Subcutaneous abdominal adipose tissue (tissue), 5 donors: ENCODE results near the gene MTHFS.
A peak's percentile ranks its signal among the peaks of the same experiment; 100 is the strongest.

Experiments
- H3K27ac ChIP-seq: one replicate; pipeline ENCODE4 v1.7.0; 2013; ENCODE audit warnings: low read depth, mild to moderate bottlenecking, inconsistent platforms, low read length, moderate library complexity
- H3K27me3 ChIP-seq, 5 donors: one replicate each; pipeline ENCODE4 v1.7.0; 2013; ENCODE audit warnings: low read length in 5 of 5, inconsistent platforms in 1 of 5; ENCODE audit not compliant: control insufficient read depth in 5 of 5, insufficient read depth in 4 of 5
- H3K36me3 ChIP-seq, 5 donors: one replicate each; pipeline ENCODE4 v1.7.0; 2013; ENCODE audit warnings: low read length in 5 of 5; ENCODE audit not compliant: control insufficient read depth in 5 of 5, insufficient read depth in 5 of 5
- H3K4me1 ChIP-seq, 5 donors: one replicate each; pipeline ENCODE4 v1.7.0; 2013; ENCODE audit warnings: low read length in 5 of 5, mild to moderate bottlenecking in 3 of 5, moderate library complexity in 1 of 5; ENCODE audit not compliant: control insufficient read depth in 5 of 5, insufficient read depth in 5 of 5
- H3K4me3 ChIP-seq, 5 donors: one replicate each; pipeline ENCODE4 v1.7.0; 2013; ENCODE audit warnings: low read length in 5 of 5, low read depth in 1 of 5
- H3K9ac ChIP-seq, 5 donors: one replicate each; pipeline ENCODE4 v1.7.0; 2013; ENCODE audit warnings: low read length in 5 of 5, mild to moderate bottlenecking in 4 of 5, moderate library complexity in 3 of 5
- H3K9me3 ChIP-seq, 5 donors: one replicate each; pipeline ENCODE4 v1.7.0; 2013; ENCODE audit warnings: low read length in 5 of 5; ENCODE audit not compliant: control insufficient read depth in 5 of 5
- donor health status: healthy.
- donor health status: healthy.
- donor health status: healthy.
- donor health status: healthy.
- donor health status: healthy.

The MTHFS gene

DNA sequence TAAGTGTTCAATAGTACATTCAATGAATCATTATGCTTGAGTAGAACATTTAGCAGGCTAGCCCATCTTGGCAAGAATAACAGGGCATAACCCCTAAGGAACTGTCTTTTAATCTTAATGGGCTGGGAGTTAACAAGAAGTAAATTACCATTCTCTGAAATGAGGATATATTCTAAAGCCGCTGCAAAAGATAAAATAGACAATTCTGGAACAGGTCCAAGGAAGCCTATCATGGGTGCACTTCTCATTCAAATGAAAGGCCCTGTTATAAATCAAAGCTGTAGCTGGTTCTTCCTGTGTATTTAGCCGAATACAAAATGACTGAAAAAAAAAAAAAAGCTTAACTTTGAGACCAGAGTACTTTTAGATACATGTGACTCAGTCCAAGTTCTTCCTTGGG, 15.6 kb downstream of the MTHFS start:
- H3K4me1 ChIP-seq, result peaks cover 0 to 4% (median 0%) of the 10 kb centered on the region in 5 donors
- peaks cover 29 to 55% (median 40%) of the 10 kb centered on the region in 5 donors for H3K36me3 ChIP-seq
- no peak overlapping the region for H3K27ac ChIP-seq

DNA sequence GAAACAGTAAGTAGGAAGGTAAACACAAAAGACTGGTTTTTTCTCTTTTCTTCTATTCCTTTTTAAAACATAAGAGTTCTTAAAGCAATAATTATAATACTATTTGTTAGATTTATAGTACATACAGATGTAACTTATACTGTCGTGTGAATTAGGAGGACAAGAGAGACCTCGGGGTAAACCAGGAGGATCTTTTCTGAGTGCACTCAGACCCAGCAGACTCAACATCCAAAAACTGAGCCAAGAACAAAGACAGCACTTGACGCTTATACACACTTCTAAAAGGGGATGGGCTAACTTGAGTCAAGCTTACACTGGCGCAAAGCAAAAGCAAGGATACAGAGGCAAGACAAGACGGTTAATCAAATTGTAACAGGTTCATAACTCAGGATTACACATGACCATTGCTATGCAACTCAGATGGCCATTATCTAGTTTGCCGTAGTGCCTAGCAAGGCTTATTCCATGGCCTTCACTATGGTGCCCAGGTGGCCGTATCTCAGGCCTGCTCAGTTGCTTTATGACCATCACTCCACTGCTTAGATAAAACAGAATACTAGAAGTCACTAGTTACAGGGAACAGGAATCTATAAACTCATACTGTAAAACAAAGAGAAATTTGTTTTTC, 18.6 kb downstream of the MTHFS start:
- peaks cover 15 to 38% (median 23%) of the 10 kb centered on the region in 5 donors for H3K9me3 ChIP-seq
- peaks cover 0 to 4% (median 0%) of the 10 kb centered on the region in 5 donors for H3K4me1 ChIP-seq
- H3K4me3 ChIP-seq, result peak overlapping the region in 1 of 5 donors; percentile 22
- peaks cover 20 to 34% (median 26%) of the 10 kb centered on the region in 5 donors for H3K36me3 ChIP-seq
- H3K27ac ChIP-seq, result no peak overlapping the region
- H3K9ac ChIP-seq, result no peak overlapping the region
- no peaks in the 10 kb centered on the region for H3K27me3 ChIP-seq

More for the DNA sequence above, 15.6 kb downstream of the MTHFS start:
- Histone ChIP-seq H3K9me3 (peaks cover 6 to 20% (median 13%) of the 10 kb centered on the region in 5 donors), H3K9ac (no peak overlapping the region), H3K4me3 (no peak overlapping the region), H3K27me3 (no peaks in the 10 kb centered on the region)

DNA sequence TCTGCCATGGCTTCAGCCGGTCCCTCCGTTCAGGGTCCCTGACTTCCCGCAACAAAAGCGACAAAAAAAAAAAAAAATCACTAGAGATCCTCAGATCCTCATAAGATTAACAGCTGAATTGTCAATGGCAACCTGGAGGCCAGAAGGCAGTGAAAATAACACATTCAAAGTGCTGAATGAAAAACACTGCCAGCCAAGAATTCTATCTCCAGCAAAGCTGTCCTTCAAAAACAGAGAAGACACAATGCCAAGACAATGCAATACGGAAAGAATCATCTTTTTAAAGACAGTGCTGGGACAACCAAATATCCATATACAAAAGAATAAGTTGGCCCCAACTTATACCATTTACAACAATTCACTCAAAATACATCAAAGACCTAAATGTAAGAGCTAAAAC, 21.6 kb downstream of the MTHFS start:
- Histone ChIP-seq H3K27ac (no peak overlapping the region), H3K9me3 (peaks cover 15 to 38% (median 23%) of the 10 kb centered on the region in 5 donors), H3K4me1 (no peaks in the 10 kb centered on the region), H3K27me3 (no peaks in the 10 kb centered on the region), H3K4me3 (no peak overlapping the region), H3K9ac (no peak overlapping the region), H3K36me3 (peaks cover 13 to 28% (median 22%) of the 10 kb centered on the region in 5 donors)

DNA sequence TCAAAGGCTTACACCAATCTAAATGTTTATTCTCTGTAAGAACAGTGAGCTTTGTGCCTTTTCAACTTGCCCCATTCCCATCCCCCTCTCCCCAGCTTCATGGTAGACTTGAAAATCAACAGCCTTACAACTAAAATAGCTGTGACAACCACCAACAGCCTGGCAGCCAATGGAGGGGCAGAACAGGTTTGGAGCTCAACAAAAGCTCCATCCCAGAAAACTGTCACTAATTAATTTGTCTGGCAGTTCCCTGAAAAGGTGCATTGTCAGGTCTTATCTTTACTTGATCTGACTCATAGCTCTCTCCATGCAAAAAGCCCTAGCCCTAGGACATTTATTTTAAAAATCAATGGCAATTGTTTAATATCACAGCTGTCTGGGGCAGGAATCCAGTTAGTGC, 22.6 kb downstream of the MTHFS start:
- Histone ChIP-seq H3K4me3 (no peak overlapping the region), H3K27me3 (no peaks in the 10 kb centered on the region)

DNA sequence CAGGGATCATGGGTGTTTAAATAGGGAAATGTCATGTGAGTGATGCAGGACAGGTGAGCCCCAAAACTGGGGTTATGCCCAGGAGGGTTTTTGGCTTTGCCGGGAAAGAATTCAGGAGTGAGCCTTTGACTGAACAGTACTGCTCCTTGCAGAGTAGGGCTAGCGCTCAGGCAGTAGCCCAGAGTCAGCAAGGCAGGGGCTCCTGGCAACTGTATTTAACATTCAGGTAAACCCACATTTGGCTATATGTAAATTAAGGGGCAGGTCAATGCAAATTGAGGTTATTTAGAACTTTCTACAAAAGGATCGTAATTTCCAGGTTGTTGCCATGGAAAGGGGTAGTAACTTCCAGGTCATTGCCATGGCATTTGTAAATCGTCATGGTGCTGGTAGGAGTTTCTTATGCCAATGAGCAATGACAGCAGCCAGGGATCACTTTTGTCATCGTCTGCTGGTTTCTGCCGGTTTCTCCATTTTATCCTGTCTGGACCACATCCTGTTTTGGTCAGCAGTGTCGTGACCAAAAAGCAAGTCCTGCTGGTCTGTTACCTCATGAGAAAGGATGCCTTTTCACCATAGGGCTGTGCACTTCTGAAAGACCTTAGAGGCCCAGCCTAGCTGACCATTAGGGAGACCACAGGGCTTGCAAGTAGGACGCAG, 24.3 kb downstream of the MTHFS start:
- no peak overlapping the region for H3K27ac ChIP-seq
- H3K9me3 ChIP-seq, result peaks cover 8 to 24% (median 9%) of the 10 kb centered on the region in 5 donors
- peaks cover 8 to 20% (median 14%) of the 10 kb centered on the region in 5 donors for H3K36me3 ChIP-seq
- no peak overlapping the region for H3K9ac ChIP-seq
- no peak overlapping the region for H3K4me3 ChIP-seq
- no peaks in the 10 kb centered on the region for H3K4me1 ChIP-seq
- no peaks in the 10 kb centered on the region for H3K27me3 ChIP-seq

More for the DNA sequence above, 22.6 kb downstream of the MTHFS start:
- no peak overlapping the region for H3K9ac ChIP-seq
- no peak overlapping the region for H3K27ac ChIP-seq
- H3K36me3 ChIP-seq, result peaks cover 13 to 25% (median 19%) of the 10 kb centered on the region in 5 donors
- H3K4me1 ChIP-seq, result no peaks in the 10 kb centered on the region
- H3K9me3 ChIP-seq, result peaks cover 15 to 38% (median 23%) of the 10 kb centered on the region in 5 donors

DNA sequence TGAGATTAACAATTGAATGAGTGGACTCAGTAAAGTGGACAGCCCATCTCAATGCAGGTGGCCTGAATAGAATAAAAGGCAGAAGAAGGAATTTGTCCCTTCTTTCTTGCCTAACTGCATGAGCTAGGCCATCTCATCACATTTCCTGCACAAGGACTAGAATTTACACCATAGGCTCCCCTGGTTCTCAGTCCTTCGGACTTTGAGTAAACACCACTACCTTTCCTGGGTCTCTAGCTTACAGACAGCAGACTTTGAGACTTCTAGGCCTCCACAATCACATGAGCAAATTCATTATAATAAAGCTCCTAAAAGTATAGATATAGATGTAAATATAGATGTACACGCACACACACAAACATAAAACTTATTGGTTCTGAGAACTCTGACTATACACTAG, 28.3 kb downstream of the MTHFS start:
- no peak overlapping the region for H3K27ac ChIP-seq
- H3K27me3 ChIP-seq, result no peaks in the 10 kb centered on the region
- no peak overlapping the region for H3K9ac ChIP-seq
- peaks cover 7 to 22% (median 17%) of the 10 kb centered on the region in 5 donors for H3K36me3 ChIP-seq
- H3K4me1 ChIP-seq, result no peaks in the 10 kb centered on the region
- H3K4me3 ChIP-seq, result no peak overlapping the region
- H3K9me3 ChIP-seq, result no peaks in the 10 kb centered on the region

DNA sequence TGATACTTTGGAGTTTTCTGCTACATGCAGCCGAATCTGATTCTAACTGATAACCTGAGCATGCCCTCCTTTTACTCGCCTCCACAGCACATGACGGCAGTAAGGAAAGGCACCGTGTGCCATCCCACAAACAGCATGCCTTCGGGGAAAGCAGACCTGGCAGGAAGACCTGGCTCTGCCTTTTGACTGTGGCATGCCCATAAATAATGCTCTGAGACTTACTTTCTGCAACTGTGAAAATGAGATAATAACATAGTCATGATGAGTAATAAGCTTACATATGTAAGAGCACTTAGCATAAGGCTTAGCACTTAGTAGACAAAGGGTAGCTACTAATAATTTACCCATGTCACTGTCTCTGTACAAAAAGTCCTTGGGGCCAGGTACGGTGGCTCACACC, 32.9 kb downstream of the MTHFS start:
- no peak overlapping the region for H3K4me3 ChIP-seq
- H3K9ac ChIP-seq, result no peak overlapping the region
- H3K9me3 ChIP-seq, result no peaks in the 10 kb centered on the region
- no peaks in the 10 kb centered on the region for H3K4me1 ChIP-seq
- H3K27me3 ChIP-seq, result no peaks in the 10 kb centered on the region
- peaks cover 4 to 11% (median 5%) of the 10 kb centered on the region in 5 donors for H3K36me3 ChIP-seq
- no peak overlapping the region for H3K27ac ChIP-seq

DNA sequence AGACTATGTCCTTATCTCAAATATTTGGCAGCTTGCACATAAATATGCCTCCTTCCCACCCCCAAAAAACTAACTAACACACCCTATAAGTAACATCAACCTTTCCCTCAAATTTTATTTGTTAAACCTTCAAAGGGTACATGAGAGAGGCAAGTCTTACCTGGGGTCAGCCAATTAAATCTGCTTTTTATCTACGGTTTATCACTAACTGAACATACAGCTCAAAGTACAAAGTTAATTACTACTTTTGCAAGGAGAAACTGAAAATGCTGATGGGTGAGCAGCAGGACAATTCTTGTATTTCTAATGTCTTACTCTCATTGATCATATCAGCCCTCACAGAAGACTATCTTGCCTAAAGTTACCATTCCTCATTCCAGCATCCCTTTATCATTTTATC, 34.6 kb downstream of the MTHFS start:
- H3K36me3 ChIP-seq, result peaks cover 3 to 11% (median 5%) of the 10 kb centered on the region in 5 donors
- H3K9me3 ChIP-seq, result no peaks in the 10 kb centered on the region
- H3K4me3 ChIP-seq, result no peak overlapping the region
- H3K27ac ChIP-seq, result no peak overlapping the region
- H3K4me1 ChIP-seq, result no peaks in the 10 kb centered on the region
- H3K9ac ChIP-seq, result no peak overlapping the region
- H3K27me3 ChIP-seq, result no peaks in the 10 kb centered on the region

DNA sequence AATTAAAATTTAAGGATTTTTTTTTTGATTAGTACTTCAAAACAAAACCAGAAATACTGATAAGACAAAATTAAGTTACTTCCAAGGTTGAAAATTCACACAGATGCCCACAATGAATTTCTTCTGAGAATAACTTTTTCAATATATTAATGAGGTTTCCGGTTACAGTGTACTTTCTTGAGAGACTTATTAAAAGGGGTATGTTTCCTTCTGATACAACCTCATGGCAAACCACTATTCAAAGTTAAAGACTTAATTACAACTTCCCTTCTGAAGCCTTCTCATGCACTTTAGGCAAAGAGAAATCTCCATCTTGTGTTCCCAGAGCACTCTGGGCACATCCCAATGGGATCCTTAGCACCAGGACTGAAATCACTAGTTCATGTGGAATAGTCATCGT, 36.2 kb downstream of the MTHFS start:
- Histone ChIP-seq H3K27me3 (no peaks in the 10 kb centered on the region), H3K36me3 (peaks cover 0 to 11% (median 4%) of the 10 kb centered on the region in 5 donors), H3K4me3 (no peak overlapping the region), H3K9ac (no peak overlapping the region), H3K4me1 (no peaks in the 10 kb centered on the region), H3K9me3 (no peaks in the 10 kb centered on the region), H3K27ac (no peak overlapping the region)

DNA sequence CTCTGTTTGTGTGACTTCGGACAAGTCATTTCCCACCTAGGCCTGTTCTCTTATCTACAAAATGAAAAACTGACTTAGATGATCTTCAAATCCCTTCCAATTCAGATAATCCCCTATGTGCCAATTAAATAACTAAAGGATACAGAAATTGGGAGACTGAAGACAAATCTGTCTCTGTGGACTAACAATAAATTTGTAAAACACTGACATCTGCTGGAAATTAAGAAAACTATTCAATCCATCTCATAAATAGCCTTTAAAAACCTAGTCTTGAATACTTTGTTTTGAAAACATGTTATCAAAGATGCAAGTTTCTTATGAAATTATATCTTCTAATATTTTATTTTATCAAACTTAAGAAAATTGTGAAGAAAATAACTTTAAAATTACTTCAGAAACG, 38.3 kb downstream of the MTHFS start:
- Histone ChIP-seq H3K27ac (no peak overlapping the region), H3K4me3 (no peak overlapping the region), H3K9ac (no peak overlapping the region), H3K4me1 (peaks cover 0 to 3% (median 0%) of the 10 kb centered on the region in 5 donors), H3K36me3 (peaks cover 0 to 17% (median 3%) of the 10 kb centered on the region in 5 donors), H3K27me3 (no peaks in the 10 kb centered on the region), H3K9me3 (no peaks in the 10 kb centered on the region)
